GDM1 (cell line): Measurements from ENCODE around the gene OR51M1.
"Not testable (repeated sequence)": the region's sequence is repeated elsewhere in the genome, so short reads cannot be mapped to it uniquely, and the experiment has no call there.

Experiments
- DNase-seq: peaks from one replicate; lab custom pipeline; 2025; lab: John Stamatoyannopoulos, UW

Gene OR51M1, protein sequence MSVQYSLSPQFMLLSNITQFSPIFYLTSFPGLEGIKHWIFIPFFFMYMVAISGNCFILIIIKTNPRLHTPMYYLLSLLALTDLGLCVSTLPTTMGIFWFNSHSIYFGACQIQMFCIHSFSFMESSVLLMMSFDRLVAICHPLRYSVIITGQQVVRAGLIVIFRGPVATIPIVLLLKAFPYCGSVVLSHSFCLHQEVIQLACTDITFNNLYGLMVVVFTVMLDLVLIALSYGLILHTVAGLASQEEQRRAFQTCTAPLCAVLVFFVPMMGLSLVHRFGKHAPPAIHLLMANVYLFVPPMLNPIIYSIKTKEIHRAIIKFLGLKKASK

DNA sequence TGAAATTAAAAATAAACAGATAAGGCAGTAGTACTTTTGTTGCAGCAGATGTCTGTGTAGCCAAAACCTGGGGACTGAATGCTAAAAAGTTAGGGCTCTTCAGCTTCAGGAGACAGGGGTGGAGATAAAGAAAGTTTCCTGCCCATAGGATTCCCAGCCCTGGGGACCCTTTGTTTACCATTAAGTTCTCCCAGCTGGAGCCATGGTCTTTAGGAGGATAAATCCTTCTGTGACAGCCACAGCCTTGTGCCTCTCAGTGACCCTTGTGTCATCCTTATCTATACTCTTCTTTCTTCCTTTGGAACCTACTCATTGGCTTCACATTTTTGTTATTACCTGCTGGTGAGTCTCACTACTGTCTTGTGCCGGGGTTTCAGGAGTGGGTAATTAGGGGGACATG is at the start of gene OR51M1:
TSS of gene OR51M1 (plus strand) at position 237 of the 400 bp plus-strand sequence. CDS start 5,587 bp downstream, outside the sequence.
- DNase-seq = no peak

DNA sequence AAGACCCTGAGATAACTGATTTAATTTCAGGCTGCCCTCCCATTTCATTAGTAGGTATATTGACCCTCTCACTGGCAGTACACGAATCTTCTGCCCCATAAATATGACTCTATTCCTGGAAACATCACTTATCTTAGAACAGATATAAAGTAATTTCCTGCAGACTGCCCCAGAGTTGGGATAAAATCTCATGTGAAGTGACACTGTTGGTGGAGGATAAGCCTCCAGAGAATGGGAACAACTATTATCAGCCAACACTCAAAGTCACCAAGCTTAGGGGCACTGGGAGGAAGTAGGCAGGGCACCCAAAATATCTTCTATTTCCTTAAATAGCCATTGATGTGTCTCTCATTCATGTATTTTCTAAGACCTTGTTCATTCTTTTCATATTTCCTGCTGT is 48.4 kb upstream of the OR51M1 start:
- no peak for DNase-seq

DNA sequence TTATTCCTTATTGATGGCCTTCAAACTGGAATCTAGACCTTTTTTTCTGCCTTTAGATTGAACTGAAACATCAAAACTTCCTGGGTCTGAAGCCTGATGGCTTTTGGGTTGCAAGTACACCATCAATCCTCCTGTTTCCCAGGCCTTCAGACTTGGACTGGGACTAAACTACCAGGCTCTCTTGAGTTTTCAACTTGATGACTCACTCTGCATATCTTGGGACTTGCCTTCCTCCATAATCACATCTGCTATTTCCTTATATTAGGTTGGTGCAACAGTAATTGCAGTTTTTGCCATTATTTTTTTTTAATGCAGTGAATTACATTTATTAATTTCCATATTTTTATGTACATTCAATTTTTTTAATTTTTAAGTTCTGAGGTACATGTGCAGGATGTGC is 47.3 kb upstream of the OR51M1 start:
- DNase-seq = no peak

DNA sequence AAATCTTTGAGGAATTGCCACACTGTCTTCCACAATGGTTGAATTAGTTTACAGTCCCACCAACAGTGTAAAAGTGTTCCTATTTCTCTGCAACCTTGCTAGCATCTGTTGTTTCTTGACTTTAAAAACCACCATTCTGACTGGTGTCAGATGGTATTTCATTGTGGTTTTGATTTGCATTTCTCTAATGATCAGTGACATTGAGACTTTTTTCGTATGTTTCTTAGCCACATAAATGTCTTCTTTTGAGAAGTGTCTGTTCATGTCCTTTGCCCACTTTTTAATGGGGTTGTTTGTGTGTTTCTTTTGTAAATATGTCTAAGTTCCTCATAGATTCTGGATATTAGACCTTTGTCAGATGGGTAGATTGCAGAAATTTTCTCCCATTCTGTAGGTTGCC is 46.4 kb upstream of the OR51M1 start:
- not testable (repeated sequence) for DNase-seq

DNA sequence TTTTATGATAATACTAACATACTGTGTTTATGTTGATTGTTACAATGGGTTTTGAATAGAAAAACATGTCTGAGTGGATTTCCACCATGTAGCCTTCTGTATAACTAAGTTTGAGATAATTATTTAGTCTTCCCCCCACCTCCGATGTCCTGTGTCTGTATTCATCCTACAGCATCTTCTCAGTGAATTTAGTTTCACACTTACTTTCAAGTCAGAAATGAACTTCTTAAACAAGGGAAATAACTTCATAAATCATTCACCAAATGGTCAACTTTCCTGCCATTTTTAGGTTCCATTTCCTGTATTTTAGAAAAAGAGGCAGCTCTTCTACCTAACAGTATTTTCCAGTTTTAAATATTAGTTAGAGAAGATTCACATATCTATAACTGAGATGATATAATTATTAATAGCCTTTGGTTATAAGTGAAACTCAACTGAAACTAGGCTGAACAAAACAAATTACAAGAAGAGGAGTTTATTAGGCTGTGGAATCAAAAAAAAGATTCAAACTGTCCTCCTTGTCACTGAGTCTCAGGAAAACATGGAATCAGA is 43.8 kb upstream of the OR51M1 start:
- DNase-seq = no peak

DNA sequence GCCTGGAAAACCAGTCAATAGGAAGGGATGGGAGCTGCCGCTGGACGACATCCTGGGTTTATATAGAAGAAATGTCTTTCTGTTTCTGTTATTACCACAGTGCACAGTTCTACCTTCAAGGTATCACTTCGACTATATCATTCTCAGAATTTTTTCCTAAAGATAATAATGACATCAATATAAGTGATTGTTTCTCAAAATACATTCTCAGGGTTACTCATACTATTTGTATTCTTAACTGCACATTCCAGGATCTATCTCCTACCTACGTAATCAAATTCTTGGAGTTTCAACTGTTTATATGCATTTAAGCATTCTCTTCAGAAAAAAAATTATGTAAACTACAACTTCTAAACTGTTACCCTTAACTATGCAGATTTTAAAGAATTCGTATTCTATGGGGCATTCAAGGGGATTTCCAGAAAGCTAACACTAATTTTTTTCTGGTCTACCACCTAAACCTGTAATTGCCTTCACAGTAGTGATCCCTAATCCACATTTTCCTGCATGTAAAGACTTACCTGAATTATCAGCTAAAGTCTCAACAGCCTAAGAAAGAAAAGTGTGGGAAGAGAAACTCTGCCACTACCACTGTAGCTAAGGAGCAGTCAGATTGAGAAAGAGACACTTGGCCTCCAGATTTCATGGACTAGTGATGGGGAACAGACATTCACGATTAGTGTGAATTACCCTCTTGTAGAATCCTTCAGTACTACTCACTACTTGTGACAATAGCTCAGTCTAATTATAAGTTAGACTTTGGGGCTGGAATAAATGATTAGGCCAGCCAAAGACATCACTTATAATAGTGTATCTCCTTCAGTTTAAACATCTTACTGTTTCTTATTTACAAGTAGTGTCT is 39.9 kb upstream of the OR51M1 start, which contains the start of gene OR51B5:
TSS of gene OR51B5 (minus strand) at position 51 of the 862 bp plus-strand sequence. CDS start at position 51, 0 bp downstream.
- no peak for DNase-seq

DNA sequence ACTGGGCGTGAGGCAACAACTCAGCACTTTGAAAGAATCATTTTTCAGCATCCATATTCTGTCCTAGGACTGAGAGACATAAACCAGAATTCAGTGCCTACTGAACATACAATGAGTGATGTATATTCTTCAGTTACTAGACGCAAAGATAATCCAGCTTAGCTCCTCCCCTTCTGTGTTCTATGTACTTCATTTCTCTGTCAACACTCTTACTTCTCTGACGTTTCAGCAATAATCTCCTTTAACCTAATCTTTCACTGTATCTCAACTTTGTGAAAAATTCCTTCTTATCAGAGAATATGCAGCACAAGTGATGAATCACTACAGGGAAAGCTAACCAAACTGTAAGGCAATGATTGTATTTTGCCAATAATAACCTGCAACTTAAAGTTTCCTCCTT is 37.8 kb upstream of the OR51M1 start:
- DNase-seq = no peak

DNA sequence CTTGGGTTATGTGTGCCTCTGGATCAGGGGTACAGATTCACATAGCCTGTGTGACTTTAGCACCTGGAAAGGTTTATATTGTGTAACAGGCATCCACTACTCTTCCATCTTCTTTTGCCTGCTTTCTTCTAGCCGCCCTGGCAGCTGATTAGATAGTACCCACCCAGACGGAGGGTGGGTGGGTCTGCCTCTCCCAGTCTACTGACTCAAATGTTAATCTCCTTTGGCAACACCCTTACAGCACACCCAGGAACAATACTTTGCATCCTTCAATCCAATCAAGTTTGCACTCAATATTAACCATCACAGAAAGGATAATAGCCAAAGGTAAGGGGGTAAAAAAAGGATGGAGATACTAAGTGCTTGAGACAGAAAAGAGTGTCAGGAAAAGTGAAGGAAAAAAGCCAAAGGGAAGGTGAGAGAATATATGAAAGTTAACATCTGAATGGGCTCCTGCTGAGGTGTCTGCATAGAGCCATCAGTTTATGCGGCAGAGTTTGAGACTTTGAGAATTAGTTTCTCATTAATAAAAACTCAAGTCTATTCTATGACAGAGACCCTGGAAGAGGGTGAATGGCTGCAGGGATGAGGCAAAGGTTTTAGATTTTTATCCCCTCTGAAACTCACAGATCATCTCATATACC is 34.9 kb upstream of the OR51M1 start:
- no peak for DNase-seq

DNA sequence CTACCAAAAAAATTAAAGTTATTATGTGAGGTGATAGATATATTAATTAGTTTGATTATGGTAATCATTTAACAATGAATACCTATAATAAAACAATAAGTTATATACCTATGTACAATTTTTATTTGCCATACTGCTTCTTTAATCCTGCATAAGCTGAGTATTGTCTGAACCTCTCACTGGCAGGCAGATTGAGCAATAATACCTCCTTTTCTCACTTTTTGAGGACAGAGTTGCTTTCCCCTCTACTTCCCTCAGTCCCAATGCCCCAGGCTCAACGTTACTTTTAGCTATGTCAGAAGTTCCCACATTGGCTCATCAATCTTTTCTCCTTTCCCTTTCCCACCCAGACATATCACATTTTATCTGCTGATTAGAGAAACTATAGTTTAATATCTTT is 34.1 kb upstream of the OR51M1 start:
- DNase-seq = no peak

DNA sequence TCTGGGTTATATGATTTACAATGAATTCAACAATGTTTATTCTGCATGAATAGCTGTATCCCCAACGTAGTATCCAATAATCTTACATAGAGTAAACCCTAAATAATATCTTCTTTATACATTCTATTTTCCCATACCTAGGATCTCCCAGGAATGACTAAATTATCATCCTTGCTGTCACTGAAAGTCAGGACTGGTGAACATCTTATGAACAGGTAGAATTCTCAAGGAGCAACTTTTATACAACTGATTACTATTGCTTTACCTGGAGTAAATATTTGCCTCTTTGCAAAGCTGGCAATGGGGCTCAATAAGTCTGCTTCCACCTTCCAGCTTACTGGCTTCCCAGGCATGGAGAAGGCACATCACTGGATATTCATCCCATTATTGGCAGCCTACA is 32.4 kb upstream of the OR51M1 start, which contains the start of gene OR51B6:
TSS of gene OR51B6 (plus strand) at position 301 of the 400 bp plus-strand sequence. CDS start at position 301, 0 bp downstream.
- DNase-seq = no peak

DNA sequence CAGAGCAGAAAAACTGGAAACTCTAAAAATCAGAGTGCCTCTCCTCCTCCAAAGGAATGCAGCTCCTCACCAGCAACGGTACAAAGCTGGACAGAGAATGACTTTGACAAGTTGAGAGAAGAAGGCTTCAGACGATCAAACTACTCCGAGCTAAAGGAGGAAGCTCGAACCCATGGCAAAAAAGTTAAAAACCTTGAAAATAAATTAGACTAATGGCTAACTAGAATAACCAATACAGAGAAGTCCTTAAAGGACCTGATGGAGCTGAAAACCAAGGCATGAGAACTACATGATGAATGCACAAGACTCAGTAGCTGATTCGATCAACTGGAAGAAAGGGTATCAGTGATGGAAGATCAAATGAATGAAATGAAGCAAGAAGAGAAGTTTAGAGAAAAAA is 27.6 kb upstream of the OR51M1 start:
- not testable (repeated sequence) for DNase-seq

DNA sequence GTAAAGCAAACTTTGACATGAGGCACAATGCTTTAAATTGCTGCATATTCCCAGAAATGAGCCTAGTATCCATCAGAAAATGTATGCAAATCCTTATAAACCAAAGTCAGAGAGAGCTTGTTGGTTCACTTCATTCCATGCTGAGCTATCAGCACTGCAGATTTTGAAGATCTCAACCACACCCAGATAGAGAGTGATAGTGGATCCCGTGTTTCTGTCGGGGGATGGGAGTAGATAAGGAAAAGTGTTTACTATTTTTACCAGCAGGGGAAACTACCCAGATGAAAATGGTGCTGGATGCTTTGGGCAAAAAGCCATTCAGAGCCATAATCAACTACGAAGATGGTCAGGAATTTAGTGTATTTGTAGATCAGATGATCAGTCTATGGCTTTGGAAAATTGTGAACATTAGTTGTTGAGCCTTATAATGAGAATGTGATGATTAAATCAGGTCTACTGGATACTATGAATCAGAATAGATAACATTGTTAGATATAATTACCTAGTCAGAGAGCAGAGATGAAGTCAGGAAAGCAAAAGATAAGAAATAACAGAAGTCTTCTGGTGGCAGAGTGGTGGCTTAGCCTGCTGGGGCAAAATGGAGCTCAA is 21.5 kb upstream of the OR51M1 start:
- DNase-seq = no peak

DNA sequence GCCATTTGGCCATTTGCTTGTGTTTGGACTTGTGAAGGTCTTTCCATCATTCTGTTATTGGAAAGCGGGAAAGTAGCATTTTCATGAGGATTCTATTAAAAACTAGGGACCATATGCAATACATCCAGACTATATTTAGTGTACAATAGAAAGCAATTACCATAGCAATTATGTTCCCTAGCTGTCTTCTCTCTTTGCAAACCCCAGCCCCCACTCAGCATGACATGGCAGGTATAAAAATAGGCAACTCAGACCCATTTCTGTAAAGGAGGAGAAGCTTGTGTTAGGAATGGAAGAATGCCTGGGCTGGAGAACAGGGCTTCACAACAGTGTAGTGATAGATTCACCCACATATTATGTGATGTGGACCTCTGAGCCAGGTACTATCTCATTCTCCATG is 19.9 kb upstream of the OR51M1 start:
- no peak for DNase-seq

DNA sequence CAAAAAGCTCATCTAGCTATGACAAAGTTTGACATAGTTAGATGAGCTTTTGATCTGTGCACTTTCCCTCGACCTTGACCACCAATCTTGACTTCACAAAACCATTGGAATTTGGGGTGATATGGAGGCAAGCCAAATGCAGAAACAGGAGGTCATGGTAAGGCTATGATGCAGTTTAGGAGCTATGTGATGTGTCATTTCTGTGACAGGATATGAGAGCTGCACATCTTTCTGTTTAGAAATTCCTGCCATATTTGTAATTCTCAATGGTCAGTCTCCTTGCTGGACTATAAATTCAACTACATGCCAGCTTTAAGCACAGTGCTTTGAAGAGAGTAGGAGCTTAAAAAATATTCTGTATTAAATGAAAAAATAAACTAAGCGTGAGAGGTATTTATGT is 19.4 kb upstream of the OR51M1 start:
- no peak for DNase-seq

DNA sequence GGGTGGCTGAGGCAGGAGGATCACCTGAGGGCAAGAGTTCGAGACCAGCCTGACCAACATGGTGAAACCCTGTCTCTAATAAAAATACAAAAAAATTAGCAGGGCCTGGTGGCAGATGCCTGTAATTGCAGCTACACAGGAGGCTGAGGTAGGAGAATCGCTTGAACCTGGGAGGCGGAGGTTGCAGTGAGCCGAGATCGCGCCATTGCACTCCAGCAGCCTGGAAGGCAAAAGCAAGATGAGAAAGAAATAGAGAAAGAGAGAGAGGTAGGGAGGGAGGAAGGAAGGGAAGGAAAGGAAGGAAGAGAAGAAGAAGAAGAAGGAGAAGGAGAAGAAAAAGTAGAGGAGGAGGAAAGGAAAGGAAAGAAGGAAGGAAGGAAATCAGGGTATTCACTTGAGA is 17.2 kb upstream of the OR51M1 start:
- DNase-seq = not testable (repeated sequence)

DNA sequence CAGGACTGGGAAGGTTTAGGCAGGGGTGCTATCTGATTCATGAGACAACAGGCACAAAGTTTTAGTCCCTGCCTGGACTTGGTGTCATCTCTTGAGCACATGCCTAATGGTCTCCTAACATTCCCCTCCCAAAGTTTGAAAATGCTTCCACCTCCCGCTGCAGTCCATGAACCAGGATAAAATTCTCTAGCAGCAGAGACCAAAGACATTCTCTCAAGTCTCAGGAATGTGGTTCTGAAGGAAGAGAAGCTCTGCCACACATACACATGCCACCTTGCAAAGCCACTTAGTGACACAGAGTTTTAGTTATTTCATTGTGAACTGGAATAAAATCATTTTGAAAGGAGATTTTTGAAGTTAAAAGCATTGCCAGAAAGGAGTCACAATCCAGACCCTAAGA is 16.8 kb upstream of the OR51M1 start:
- DNase-seq = no peak

DNA sequence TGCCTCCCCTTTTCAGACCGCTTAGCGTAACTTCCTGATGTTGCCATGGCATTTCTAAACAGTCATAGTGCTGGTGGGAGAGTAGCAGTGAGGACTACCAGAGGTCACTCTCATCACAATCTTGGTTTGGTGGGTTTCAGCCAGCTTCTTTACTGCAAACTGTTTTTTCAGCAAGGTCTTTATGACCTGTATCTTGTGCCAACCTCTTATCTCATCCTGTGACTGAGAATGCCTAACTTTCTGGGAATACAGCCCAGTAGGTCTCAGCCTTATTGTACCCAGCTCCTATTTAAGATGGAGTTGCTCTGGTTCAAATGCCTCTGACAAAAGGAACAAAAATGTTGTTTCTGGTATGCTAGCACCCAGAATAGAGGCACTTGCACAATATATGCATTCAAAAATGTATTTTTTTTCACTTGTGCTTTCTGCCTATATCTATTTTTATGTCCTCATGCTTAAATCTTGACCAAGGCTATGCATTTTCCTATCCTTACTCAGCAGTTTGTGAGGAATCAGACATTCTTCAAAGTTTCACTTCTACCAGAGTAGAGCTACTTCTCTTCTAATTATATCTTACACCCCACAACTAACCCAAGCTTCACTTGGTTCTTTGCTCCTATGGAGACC is 16.1 kb upstream of the OR51M1 start:
- no peak for DNase-seq

DNA sequence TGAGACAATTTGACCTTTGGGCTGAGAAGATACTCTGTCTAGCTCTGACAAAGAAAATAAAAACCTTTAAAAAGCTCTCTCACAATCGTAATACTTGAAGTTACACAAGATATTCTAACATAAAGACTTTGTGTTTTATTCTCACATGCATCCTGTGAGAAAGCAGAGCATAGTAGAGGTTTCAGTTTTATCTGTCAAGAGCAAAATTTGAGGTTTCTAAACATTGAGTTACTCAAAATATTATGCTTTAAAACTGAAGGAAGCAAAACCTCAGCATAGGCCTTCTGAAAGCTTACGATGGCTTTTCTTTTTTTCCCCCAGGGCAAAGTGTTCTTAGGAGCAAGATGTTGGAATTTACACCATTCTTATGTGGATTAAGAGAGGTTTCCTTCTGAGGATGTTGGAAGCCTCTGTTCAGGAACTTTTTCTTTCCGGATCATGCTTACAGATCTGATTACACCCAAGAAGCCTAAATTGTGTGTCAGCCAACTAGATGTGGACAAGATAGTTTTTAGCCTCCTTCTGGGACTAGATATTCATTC is 15.0 kb upstream of the OR51M1 start:
- no peak for DNase-seq

DNA sequence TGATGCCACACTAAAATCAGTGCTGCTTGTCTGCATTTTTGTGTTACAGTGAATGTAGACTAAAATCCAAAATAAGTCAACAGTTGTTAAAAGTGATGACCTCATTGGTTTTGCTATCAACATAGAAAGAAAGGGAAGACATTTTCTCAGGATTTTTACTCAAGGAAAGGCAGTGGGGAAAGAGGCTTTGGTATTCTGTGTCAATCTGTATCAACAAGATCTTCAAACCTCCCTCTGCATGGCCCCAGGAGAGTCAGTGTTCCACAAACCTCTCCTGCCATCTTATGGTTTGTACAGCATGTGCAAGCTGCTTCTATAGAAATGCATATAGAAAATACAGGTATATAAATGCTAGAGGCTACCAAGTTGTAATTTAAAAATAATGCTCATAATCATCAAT is 13.8 kb upstream of the OR51M1 start:
- peak; percentile 24 for DNase-seq

DNA sequence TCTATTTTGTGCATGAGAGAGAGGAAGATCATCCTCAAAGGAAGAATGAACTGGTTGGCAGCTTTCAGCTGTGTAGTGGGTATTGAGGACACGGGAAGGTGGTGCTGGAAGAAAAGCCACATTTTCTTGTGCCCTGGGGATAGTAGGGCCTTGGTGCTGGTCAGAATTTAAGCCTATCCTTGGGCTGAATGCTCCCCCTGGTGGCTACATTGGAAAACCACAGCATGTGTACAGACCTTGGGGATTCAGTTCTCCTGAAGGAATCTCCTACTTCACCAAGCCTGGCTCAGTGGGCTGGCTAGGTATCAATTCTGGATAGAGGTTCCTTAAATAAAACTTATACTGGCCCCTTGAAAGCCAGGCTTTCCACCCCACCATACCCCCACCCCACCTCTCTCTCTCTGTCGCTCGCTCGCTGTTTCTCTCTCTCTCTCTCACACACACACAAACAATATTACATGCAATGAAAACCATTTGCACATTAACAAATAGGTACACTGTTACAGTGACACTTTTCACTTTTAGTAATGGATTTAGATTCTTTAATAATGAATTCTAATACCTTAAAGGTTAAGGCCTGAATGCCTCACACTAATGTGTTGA is 2.8 kb upstream of the OR51M1 start:
- peak; percentile 19 for DNase-seq

DNA sequence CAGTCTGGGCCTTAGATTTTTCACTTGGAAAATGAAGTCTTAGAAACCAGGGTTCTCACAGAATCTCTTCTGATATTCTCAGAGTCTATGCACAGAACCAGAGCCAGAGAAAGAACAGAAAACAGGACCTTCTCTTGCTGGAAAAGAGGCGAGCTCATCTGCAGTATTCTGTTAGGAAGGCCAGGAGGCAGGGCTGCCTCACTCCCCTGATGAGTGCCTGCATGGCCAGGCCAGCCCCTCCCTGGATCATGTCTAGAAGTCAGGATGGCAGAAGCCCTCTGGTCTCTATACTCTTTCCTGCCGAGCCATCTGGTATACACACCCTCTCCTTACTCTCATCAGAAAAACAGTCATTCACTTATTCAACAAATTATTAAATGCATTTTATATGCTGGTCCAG is 723 bp downstream of the OR51M1 start:
- no peak for DNase-seq
